Type B pancreatic cell (in vitro differentiated cells): ENCODE results near the gene PEX14. TPM values are rescaled to one million over a fixed set of nuclear protein-coding genes. Genes with fewer than 3 reads are reported as not detected.
A peak's percentile ranks its signal among the peaks of the same experiment; 100 is the strongest.

Source experiments
- DNase-seq: peaks from one replicate; pipeline ENCODE4 v3.0.0; 2021; ENCODE audit warnings: mixed read lengths; ENCODE audit not compliant: unreplicated experiment; ENCODE audit errors: extremely low spot score
- H3K27ac Mint-ChIP-seq: 2 replicates; pipeline ENCODE4 v1.8.0; 2021; ENCODE audit warnings: mild to moderate bottlenecking, mixed read lengths
- H3K27me3 Mint-ChIP-seq: 2 replicates; pipeline ENCODE4 v1.8.0; 2021; ENCODE audit warnings: mixed read lengths
- H3K36me3 Mint-ChIP-seq: 2 replicates; pipeline ENCODE4 v1.8.0; 2021; ENCODE audit warnings: mixed read lengths
- H3K4me1 Mint-ChIP-seq: one replicate; pipeline ENCODE4 v1.8.0; 2021; ENCODE audit warnings: mixed read lengths; ENCODE audit not compliant: unreplicated experiment
- H3K4me3 Mint-ChIP-seq: 2 replicates; pipeline ENCODE4 v1.8.0; 2021; ENCODE audit warnings: mild to moderate bottlenecking, mixed read lengths
- H3K9me3 Mint-ChIP-seq: 2 replicates; pipeline ENCODE4 v1.8.0; 2021; ENCODE audit warnings: mixed read lengths
- total RNA-seq: library from RNA; stranded (reverse); gene quantifications from 2 replicates; pipeline ENCODE4 v1.2.1, GENCODE V29; 2021; ENCODE audit warnings: low replicate concordance
- TF ChIP-seq, protein P1 (sequence below): fragments of 200-600 bp; sonication (generic); conservative IDR thresholded peaks from 2 replicates; pipeline ENCODE4 v1.5.0; 2021; ENCODE audit warnings: antibody characterized with exemption, mild to moderate bottlenecking

The PEX14 gene
- total RNA-seq, 1 donor from 2014 or later: 22.5 TPM

DNA sequence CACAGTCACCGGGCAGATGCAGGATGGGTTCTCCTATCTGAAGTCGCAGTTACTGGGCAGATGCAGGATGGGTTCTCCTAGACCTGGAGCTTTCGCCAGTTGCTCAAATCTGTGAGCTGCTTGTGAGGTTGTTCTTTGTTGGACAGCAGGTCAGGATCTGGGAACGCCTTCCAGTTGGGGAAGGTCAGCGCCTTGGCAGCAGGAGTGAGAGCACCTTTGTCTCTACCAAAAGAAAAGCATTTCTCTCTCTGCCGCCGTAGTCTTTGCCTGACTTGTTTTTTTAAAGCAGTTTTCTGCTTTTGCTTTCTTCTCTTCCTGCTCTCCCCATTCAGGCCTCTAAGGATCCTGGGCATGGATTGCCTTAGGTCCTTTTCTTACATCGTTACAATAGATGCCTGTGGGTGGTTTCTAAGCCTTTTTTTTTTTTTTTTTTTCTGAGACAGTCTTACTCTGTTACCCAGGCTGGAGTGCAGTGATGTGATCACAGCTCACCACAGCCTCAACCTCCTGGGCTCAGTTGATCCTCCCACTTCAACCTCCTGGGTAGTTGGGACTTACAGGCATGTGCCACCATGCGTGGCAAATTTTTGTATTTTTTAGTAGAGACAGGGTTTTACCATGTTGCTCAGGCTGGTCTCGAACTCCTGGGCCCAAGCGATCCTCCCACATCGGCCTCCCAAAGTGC is 15.7 kb downstream of the PEX14 start:
- DNase-seq: no peak
- H3K27me3 Mint-ChIP-seq: no peaks in the 10 kb centered on the region
- H3K4me1 Mint-ChIP-seq: peaks cover 33% of the 10 kb centered on the region
- H3K9me3 Mint-ChIP-seq: no peaks in the 10 kb centered on the region
- H3K4me3 Mint-ChIP-seq: no peak overlapping the region
- H3K27ac Mint-ChIP-seq: peak overlapping the region; percentile 8
- H3K36me3 Mint-ChIP-seq: peaks cover 3% of the 10 kb centered on the region
- TF ChIP-seq, protein P1, sequence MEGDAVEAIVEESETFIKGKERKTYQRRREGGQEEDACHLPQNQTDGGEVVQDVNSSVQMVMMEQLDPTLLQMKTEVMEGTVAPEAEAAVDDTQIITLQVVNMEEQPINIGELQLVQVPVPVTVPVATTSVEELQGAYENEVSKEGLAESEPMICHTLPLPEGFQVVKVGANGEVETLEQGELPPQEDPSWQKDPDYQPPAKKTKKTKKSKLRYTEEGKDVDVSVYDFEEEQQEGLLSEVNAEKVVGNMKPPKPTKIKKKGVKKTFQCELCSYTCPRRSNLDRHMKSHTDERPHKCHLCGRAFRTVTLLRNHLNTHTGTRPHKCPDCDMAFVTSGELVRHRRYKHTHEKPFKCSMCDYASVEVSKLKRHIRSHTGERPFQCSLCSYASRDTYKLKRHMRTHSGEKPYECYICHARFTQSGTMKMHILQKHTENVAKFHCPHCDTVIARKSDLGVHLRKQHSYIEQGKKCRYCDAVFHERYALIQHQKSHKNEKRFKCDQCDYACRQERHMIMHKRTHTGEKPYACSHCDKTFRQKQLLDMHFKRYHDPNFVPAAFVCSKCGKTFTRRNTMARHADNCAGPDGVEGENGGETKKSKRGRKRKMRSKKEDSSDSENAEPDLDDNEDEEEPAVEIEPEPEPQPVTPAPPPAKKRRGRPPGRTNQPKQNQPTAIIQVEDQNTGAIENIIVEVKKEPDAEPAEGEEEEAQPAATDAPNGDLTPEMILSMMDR: no peak

DNA sequence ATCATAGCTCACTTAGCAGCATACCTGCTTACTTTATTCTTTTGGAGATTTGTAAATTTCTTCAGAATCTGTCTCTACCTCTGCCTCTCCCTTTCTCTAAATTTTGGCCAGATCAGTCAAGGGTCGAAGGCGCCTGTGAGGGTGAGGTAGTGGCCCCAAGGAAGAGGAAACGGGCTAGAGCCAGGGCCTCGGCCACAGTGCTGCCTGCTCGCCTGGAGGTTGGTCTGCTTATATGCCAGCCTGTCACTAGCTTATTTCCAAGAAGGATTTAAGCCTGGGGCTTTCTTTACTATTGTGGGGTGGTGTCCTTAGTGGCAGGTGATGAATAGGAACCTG is 19.6 kb downstream of the PEX14 start:
- TF ChIP-seq, protein P1: no peak
- H3K9me3 Mint-ChIP-seq: no peaks in the 10 kb centered on the region
- H3K4me3 Mint-ChIP-seq: no peak overlapping the region
- H3K27ac Mint-ChIP-seq: peak overlapping the region; percentile 91
- no peaks in the 10 kb centered on the region for H3K27me3 Mint-ChIP-seq
- DNase-seq: no peak
- H3K36me3 Mint-ChIP-seq: peaks cover under 1% of the 10 kb centered on the region
- H3K4me1 Mint-ChIP-seq: peaks cover 29% of the 10 kb centered on the region

DNA sequence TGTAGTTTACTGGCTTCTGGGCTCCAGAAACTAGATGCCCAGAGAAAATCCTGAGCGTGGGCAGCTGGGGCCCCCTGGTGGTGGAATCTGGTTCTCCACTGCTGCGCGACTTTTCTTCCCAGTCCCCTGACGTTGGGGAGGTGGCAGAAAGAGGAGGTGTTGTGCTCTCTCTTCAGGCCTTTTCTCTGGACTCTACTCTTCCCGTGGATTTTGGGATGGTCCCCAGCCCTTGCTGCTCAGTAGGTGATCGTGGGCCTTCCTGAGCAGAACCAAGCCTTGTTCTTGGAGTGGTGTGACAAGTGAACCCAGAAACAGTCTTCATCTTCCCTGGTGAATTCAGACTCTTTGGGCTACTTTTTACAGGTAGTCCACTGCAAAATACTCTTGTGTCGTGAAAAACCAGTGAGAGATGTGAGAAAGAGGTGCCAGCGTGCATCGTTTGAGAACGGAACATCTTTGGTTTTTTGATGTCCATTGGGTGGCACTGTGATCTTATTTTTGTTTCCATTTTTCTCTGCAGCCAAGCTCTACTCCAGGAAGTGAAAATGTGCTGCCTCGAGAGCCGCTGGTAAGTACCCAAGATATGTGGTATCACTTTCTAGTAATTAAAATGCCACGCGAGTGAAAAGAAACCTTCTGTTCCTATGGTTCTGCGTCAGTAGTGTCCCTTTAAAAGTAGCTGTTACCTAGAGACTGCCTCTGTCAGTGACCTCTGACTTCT is 20.2 kb downstream of the PEX14 start:
- H3K9me3 Mint-ChIP-seq: no peaks in the 10 kb centered on the region
- no peaks in the 10 kb centered on the region for H3K27me3 Mint-ChIP-seq
- peak overlapping the region; percentile 66 for H3K4me3 Mint-ChIP-seq
- no peaks in the 10 kb centered on the region for H3K36me3 Mint-ChIP-seq
- TF ChIP-seq, protein P1: peak; percentile 99
- H3K4me1 Mint-ChIP-seq: peaks cover 24% of the 10 kb centered on the region
- H3K27ac Mint-ChIP-seq: peak overlapping the region; percentile 91
- DNase-seq: peak; percentile 84

DNA sequence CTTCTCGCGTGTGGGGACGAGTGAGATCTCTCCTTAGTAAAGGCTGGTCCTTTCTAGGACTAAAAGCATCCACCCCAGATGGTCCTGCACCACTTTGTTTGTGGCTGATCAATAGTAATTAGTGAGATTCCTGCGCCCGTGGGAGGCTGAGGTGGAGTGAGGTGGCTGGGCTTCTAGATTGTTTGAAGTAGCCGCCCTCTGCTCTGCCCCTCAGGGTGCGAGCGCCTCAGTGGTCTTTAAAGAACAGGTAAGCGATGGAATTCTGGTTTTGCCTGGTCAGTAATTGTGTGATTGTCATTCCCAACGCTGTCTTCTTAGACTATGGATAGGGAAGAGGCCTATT is 20.7 kb downstream of the PEX14 start:
- Mint-ChIP-seq H3K36me3 (no peaks in the 10 kb centered on the region), H3K4me1 (peaks cover 19% of the 10 kb centered on the region), H3K27me3 (no peaks in the 10 kb centered on the region), H3K9me3 (no peaks in the 10 kb centered on the region), H3K27ac (peak overlapping the region; percentile 91), H3K4me3 (peak overlapping the region; percentile 66)
- DNase-seq: no peak
- TF ChIP-seq, protein P1: no peak

DNA sequence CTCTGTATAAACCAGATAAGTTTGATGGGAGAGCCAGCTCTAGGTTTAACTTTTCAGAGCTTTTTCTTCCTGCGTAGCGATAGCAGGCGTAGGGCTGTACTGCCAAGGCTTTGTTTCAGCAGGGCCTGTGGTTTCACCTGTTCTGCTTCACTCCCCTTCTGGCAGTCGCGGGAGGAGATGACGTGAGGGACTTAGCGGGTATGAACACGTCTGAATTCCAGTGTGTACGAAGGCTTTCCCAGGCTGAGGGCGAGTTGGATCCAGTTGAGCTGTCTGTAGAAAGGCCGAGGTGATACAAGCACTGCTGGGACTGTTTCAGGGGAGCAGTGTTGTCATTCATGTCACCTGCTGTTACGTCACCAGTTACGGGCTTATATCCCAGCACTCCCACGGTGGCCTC is 21.2 kb downstream of the PEX14 start:
- peaks cover 19% of the 10 kb centered on the region for H3K4me1 Mint-ChIP-seq
- no peak overlapping the region for H3K4me3 Mint-ChIP-seq
- TF ChIP-seq, protein P1: no peak
- H3K9me3 Mint-ChIP-seq: no peaks in the 10 kb centered on the region
- no peak for DNase-seq
- H3K27ac Mint-ChIP-seq: peak overlapping the region; percentile 91
- H3K27me3 Mint-ChIP-seq: no peaks in the 10 kb centered on the region
- H3K36me3 Mint-ChIP-seq: no peaks in the 10 kb centered on the region
